OCI-M2 (cell line): ENCODE data around the gene ZSCAN16.
A peak's percentile ranks its signal among the peaks of the same experiment; 100 is the strongest.

Experiments
- DNase-seq: peaks from one replicate; lab custom pipeline; 2025; ENCODE audit not compliant: unreplicated experiment; lab: John Stamatoyannopoulos, UW

ZSCAN16 gene

DNA sequence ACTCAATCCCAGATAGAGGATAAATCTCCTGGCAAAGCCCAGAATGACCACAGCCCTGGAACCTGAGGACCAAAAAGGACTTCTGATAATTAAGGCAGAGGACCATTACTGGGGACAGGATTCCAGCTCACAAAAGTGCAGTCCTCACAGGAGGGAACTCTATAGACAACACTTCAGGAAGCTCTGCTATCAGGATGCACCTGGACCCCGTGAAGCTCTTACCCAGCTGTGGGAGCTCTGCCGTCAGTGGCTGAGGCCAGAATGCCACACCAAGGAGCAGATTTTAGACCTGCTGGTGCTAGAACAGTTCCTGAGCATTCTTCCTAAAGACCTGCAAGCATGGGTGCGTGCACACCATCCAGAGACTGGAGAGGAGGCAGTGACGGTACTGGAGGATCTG lies 992 bp downstream of the ZSCAN16 start:
- DNase-seq = no peak

DNA sequence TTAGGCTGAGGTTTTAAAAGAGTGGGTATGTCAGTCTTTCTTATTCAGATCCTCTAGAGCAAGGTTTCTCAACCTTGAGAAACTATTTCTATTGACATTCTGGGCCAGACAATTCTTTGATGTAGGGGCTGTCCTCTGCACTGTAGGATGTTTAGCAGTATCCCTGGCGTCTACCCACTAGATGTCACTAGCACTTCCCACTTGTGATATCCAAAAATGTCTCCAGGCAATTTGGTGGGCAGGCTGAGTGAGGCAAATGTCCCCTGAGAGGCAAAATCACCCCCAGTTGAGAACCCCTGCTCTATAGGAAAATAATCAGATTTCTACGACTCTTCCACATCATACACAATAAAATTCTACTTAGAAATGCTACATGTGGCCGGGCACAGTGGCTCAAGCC lies 9.6 kb downstream of the ZSCAN16 start:
- DNase-seq = no peak

DNA sequence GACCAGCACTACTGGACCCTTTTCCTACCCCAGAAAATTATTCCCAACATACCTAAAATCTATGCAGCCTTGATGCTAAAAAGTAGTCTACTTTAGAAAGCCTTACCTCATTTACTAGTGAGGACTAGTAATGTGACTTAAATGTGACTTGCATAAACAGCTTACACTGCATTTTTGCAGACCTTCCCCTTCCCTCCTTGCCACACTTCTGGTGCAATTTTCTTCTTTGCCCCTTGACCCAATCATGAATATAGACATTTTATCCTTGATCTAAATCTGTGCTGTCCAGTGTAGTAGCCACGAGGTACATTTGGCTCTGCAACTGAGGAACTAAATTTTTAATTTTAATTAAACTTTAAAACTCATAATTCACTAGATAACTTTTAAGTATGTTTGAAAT lies 10.3 kb downstream of the ZSCAN16 start:
- no peak for DNase-seq

DNA sequence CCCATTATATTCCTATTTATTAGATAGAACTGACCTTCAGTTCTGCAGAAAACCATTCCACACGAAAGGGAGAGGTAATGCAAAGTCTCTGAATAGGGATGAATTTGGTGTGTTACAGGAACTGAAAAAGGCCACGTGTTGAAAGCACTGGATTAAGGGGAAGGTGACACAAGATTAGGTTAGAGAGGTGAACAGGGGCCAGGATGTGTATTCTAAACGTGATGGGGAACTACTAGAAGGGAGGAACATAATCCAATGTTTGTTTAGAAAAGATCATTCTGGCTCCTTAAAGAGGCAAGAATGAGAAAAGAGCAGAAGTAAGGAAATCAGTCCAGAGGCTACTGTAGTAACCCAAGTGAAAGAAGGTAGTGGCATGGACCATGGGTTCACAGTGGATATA lies 11.0 kb downstream of the ZSCAN16 start:
- no peak for DNase-seq

GRCh38 chr6:28136585-28137504 lies 12.4 kb downstream of the ZSCAN16 start:
- peak; percentile 67 for DNase-seq

DNA sequence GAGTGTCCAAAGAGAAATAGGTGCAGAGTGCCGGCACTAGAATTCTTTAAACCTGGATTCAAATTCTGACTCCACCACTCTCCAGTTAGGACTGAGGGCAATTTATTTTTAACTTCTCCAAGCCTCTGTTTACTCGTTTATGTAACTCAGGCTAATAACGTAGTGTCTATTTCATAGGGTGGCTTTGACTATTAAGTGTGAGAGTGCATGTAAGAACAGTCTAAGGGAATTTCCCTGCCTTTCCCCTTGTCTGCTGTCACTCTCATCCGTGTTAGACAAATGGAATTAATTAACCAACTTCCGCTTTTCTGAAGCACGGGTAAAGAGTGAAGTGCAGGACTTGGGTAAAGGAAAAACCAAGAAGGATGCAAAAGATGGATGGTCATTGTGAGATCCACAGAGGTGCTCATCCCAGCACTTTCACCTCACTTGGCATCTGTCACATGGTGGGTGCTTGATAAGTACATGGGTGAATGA lies 13.1 kb downstream of the ZSCAN16 start:
- DNase-seq = no peak

- DNase-seq = no peak
Observed at GRCh38 chr6:28139860-28140543, 15.6 kb downstream of the ZSCAN16 start.

DNA sequence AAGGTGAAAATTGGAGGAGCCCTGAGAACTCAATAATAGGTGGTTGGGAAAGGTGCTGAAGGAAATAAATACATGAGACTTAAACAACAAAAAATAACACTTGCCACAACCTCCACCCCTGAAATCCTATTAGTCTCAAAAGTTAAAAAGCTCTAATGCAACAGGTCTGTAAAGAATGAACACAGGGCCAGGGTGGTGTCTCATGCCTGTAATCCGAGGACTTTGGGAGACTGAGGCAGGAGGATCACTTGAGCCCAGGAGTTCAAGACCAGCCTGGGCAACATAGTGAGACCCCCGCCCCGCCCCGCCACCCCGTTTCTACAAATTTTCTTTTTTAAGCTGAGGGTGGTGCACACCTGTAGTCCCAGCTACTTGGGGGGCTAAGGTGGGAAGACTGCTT lies 16.2 kb downstream of the ZSCAN16 start:
- no peak for DNase-seq

DNA sequence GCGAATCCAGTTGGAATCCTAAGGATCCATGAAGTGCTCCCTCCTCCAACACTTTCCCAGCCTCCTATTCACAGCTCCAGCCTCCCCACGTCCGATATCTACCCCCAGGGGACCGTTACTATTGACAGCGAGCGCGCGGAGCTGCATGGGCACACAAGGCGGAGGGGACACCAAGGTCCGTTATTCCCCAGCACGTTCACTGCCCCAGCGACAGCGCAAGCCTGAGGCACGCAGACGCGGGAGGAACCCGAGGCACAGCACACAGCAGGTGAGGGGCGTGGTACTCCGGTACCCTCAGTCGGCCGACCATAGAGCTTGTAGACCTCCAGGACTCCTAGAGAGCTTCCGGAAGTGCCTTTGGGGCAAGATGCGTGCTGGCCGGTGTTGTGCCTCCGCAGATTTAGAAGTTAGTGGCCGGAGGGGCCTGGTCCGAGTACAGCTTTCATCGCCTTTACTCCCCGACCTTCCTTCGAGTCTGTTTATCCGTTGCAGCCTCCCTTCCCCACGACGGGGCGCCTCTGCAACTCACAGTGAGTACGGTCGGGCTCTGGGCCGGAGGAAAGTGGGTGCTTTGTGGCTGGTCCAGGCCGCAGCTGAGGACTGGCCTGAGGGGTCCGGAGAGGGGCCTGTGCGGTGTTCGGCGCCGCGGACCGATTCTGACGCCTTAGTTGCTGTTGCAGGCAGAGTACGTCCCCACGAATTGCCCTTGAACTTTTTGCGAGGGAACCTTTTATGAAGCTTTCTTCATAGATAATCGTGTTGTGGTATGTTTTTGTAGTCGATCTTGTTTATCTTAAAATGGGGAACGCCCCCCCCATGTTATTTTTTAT lies 17.3 kb downstream of the ZSCAN16 start, which contains the start of gene ZKSCAN8:
ZKSCAN8 (plus strand) TSS at position 384 of the 830 bp plus-strand sequence. CDS start 6,525 bp downstream, outside the sequence.
- DNase-seq = peak; percentile 83

GRCh38 chr6:28142446-28142845 lies 18.0 kb downstream of the ZSCAN16 start:
- DNase-seq = no peak

DNA sequence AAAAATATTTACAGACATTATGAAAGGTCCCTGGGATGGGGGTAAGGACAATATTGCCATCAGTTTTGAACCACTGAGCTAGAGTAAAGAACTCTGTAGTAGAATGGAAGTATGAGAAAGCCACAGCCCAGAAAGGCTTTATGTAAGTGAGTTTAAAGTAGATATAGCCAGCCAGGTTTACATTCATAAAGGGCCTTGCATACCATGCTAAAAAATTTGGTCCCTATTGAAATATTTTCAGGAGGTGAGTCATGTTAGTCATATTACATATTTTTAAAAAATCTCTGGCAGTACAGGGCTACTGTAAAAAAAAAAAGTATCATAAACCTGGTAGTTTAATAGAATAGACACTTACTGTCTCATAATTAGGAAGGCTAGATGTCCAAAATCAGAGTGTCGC lies 20.8 kb downstream of the ZSCAN16 start:
- no peak for DNase-seq

DNA sequence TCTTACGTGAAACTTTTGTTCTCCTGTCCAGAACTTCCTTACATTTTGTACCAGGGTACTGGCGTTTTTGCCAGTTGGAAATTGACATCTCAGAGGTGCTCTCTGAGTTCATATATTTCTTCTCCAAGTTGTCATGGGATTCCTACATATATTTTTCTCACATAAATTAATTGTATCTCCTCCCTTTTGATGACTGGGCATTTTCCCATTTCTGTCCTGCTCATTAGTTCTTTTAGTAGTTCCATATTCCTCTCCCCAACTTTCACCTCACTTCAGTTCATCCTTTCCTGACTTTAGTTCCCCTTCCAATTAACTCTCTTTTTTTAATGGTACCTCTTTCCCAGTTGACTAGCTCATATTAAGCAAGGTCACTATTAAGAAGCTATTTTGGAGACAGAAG lies 28.1 kb downstream of the ZSCAN16 start:
- DNase-seq = no peak

GRCh38 chr6:28153546-28153945 lies 29.1 kb downstream of the ZSCAN16 start:
- no peak for DNase-seq

DNA sequence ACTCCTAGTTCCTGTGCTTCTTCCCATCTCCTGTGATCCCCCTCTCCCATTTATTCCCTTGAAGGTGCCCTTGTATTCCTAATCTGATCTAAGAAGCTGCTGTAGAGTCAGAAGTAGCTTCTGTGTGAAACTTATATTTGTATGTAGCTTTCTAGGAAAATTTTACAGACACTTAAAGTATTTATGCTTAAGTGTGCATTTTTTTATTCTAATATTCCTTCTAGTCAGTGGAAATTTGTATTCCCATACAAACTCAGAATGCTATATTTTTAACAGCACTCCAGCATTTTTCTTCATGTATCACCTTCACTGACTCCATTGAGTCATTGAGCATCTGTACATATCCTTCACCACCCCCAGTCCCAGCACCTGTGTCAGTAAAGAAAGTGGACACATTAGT lies 29.9 kb downstream of the ZSCAN16 start:
- DNase-seq = no peak

DNA sequence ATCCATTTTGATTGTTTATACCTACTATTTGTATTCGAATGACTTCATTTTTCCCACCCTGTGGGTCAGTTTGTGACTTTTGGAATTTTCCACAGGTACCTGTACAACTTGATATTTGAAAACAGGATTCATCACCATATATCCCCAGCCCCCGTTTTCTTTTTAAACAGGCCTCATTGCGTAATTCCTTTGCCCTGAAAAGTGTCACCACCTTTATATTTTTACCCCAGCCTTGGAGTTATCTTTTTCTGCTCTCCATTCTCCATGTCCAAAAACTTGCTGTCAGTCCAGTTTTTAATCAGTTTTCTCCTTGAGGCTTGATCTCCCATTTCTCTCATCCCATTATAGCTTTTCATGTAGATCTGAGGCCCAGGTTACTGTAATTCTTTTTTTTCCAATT lies 33.9 kb downstream of the ZSCAN16 start:
- no peak for DNase-seq

DNA sequence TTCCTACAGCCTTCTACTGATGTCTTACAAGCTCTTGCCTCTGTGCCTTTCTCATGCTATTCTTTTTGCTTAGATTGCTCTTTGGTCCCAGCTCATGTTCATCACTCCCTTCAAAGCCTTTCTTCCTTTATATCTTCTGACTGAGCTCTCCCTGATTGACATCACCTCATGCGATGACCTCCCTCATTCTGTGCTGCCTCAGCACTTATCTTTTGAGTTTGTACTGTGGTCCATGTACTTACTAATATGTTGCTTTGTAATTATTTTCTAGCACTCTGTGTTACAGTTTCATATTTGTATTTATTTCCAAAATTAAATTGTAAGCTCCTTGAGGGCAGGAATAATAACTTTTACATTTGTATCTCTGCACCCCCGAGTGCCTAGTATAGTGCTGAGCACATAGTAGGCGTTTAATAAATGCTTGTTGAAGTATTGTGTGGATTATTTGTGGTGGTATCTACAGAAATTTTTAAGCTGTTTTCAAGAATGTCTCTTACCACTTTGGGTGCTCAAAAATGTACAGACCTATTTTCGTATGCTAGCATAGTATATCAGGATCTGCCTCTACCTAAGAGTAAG lies 34.7 kb downstream of the ZSCAN16 start:
- no peak for DNase-seq

- DNase-seq = no peak
Observed at GRCh38 chr6:28160233-28160632, 35.8 kb downstream of the ZSCAN16 start.

- DNase-seq = peak; percentile 77
Observed at GRCh38 chr6:28161410-28162079, 37.1 kb downstream of the ZSCAN16 start.

DNA sequence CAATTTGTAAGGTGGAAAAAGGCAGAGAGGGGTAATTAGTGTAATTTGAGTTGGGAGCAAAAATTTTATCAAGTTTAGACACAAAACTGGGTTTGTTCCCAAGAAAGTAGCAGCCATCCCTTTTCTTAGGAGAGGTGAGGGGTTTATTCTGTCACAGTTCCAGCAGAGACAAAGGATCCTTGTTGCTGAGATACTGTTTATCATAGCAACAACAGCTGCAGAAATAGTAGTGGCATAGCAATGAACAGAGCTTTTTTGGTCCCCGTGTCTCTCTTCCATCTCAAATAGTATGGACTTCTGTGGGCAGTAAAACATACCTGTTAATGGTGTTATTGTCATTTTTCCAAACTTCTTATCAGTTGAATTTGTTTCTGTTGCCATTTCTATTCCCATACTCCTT lies 41.2 kb downstream of the ZSCAN16 start:
- no peak for DNase-seq

GRCh38 chr6:28167068-28167467 lies 42.7 kb downstream of the ZSCAN16 start:
- DNase-seq = no peak
